Chondrocyte (in vitro differentiated cells): ENCODE measurements around the gene HEPN1. TPM values are rescaled to one million over a fixed set of nuclear protein-coding genes. Genes with fewer than 3 reads are reported as not detected.

Experiments used
- DNase-seq: peaks from one replicate; pipeline ENCODE4 v3.0.0; 2021; ENCODE audit warnings: mixed read lengths, low spot score
- H3K27ac Mint-ChIP-seq: one replicate; pipeline ENCODE4 v1.8.0; 2021; ENCODE audit warnings: mild to moderate bottlenecking, moderate library complexity, mixed read lengths; ENCODE audit not compliant: unreplicated experiment
- H3K27me3 Mint-ChIP-seq: 2 replicates; pipeline ENCODE4 v1.8.0; 2021; ENCODE audit warnings: low read depth, mixed read lengths
- H3K36me3 Mint-ChIP-seq: 2 replicates; pipeline ENCODE4 v1.8.0; 2021; ENCODE audit warnings: low read depth, mixed read lengths
- H3K4me1 Mint-ChIP-seq: 2 replicates; pipeline ENCODE4 v1.8.0; 2021; ENCODE audit warnings: low read depth, mild to moderate bottlenecking, mixed read lengths
- H3K4me3 Mint-ChIP-seq: one replicate; pipeline ENCODE4 v1.8.0; 2021; ENCODE audit warnings: mild to moderate bottlenecking, moderate library complexity, mixed read lengths; ENCODE audit not compliant: unreplicated experiment
- H3K9me3 Mint-ChIP-seq: 2 replicates; pipeline ENCODE4 v1.8.0; 2021; ENCODE audit warnings: low read depth, mixed read lengths
- total RNA-seq: library from RNA; stranded (reverse); gene quantifications from 3 replicates; pipeline ENCODE4 v1.2.1, GENCODE V29; 2021
- TF ChIP-seq, protein P1 (sequence below): fragments of 200-600 bp; sonication (generic); IDR thresholded peaks from 2 replicates; pipeline ENCODE4 v1.5.0; 2021; ENCODE audit warnings: antibody characterized with exemption, mild to moderate bottlenecking, moderate library complexity

The HEPN1 gene
- total RNA-seq, 1 donor from 2014 or later = not detected

DNA sequence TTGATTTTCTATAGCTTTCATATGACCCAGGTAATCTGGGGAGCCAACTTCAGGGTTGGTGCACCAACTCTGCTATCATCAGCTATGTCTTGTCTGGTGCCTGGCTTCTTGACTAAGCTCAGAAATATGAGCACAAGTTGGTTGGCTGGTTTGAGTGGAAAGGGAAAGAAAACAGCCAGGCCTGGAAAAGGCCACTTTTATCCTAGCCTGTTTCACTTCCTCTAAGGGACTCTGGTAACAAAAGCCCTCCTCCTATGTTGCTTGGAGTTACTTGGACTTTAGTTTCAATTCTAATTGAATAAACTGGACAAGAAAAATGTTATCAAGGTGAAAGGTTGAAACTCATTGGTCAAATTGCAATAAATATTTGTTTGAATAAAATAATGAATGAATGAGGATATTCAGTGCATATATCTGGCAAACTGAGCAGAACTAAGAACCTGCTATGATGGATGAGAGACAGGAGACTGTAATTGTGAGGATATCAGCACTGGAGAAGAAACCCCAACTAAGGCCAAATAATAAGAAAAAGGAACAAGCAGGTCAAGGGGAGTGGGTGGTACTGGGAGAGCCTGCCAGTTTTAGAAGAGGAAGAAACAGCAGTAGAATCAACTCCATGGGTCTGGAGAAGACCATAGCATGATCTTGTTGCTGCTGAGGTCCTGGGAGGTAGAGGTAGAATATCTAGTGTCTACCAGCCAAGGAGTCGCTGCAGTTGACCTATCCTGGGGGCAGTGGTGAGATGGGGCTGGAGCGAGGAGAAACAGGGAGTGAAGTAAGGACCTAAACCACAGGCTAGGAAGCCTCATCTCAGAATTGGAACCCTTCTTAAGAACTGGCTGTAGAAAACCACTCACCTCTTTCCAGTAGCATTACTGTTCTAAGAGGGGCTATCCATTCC, 29.6 kb upstream of the HEPN1 start:
- H3K27me3 Mint-ChIP-seq = no peaks in the 10 kb centered on the region

DNA sequence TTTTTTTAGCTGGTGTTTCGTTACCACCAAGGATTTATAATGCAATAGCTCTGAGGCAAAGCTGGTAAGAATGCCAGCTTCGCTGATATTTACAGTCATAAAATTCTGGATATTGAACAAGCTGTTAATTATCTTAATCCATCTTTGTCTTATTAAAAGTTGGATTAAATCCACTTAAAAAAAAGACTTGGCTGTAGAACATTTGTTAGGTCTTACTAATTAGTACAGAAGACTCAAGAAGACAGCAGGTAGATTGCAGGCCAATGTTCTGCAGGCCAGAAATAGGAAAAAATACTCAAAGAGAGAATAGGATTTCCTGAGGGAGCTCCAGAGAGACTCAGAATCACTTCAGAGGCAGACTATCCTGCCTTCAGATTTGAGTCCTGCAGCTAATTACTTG, 28.9 kb upstream of the HEPN1 start:
- no peaks in the 10 kb centered on the region for H3K36me3 Mint-ChIP-seq
- no peak overlapping the region for H3K4me3 Mint-ChIP-seq
- TF ChIP-seq, protein P1, sequence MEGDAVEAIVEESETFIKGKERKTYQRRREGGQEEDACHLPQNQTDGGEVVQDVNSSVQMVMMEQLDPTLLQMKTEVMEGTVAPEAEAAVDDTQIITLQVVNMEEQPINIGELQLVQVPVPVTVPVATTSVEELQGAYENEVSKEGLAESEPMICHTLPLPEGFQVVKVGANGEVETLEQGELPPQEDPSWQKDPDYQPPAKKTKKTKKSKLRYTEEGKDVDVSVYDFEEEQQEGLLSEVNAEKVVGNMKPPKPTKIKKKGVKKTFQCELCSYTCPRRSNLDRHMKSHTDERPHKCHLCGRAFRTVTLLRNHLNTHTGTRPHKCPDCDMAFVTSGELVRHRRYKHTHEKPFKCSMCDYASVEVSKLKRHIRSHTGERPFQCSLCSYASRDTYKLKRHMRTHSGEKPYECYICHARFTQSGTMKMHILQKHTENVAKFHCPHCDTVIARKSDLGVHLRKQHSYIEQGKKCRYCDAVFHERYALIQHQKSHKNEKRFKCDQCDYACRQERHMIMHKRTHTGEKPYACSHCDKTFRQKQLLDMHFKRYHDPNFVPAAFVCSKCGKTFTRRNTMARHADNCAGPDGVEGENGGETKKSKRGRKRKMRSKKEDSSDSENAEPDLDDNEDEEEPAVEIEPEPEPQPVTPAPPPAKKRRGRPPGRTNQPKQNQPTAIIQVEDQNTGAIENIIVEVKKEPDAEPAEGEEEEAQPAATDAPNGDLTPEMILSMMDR = no peak
- no peaks in the 10 kb centered on the region for H3K27me3 Mint-ChIP-seq
- H3K27ac Mint-ChIP-seq = no peak overlapping the region
- no peaks in the 10 kb centered on the region for H3K4me1 Mint-ChIP-seq
- no peaks in the 10 kb centered on the region for H3K9me3 Mint-ChIP-seq
- no peak for DNase-seq

More for the DNA sequence above, 29.6 kb upstream of the HEPN1 start:
- Mint-ChIP-seq H3K4me1 (no peaks in the 10 kb centered on the region), H3K27ac (no peak overlapping the region), H3K9me3 (no peaks in the 10 kb centered on the region), H3K4me3 (no peak overlapping the region), H3K36me3 (no peaks in the 10 kb centered on the region)
- no peak for DNase-seq
- TF ChIP-seq, protein P1 = no peak

DNA sequence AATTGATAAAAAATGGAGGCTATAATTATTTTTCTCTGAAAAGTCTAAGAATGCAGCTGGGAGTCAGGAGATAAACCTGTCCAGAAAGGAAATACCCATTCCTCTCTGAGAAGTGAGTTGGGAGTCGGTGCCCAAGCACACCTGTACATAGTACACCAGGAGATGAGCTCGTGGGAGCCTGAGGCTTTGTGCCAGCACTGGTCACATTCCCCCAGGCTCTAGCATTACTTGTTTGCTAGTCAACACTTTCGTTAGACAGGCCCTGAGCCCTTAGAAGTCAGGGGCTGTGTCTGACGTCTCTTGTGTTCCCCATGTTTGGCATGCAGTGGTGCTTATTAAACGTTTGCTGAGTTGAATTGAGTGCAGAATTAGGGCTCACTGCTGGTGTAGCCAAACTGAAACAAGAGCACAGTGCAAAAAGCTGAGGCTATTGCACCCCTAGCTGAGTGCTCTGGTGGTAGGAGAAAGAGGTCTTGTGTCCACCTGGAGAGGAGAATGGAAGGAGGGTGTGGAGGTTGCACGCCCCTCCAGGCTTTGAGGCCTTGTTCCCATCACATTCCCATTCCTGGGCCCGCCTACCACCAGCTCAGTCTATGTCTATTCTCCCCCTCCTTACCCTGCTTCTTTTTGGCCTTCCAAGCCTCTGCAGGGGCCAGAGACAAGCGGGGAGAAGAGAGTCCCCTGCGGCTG, 28.2 kb upstream of the HEPN1 start:
- Mint-ChIP-seq H3K9me3 (no peaks in the 10 kb centered on the region), H3K27me3 (no peaks in the 10 kb centered on the region)
- DNase-seq = no peak

DNA sequence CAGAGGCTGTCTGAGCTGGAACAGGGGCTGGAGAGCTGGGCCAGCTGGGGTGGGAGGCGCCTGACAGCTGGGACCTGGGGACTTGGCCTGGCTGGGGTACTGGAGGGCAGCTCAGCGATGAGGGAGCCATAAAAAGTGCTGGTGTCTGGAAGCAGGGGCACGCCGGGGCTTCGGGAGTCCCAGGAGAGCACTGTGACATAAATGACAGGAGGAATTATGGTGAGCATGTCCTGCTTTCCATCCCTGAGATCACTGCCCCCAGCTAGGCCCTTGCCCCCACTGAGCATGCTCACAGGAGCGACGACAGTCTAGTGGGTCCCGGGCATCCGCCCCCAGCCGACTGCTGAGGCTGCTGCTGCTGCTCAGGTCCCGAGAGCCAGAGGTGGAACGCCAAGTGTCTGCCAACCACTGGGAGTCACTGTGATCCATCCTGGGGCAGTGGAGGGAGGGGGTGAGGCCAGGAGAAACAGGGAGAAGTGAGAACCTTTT, 27.6 kb upstream of the HEPN1 start:
- H3K4me1 Mint-ChIP-seq = no peaks in the 10 kb centered on the region
- H3K36me3 Mint-ChIP-seq = no peaks in the 10 kb centered on the region
- TF ChIP-seq, protein P1 = no peak
- H3K4me3 Mint-ChIP-seq = no peak overlapping the region
- no peak overlapping the region for H3K27ac Mint-ChIP-seq
- no peak for DNase-seq
- H3K9me3 Mint-ChIP-seq = no peaks in the 10 kb centered on the region
- no peaks in the 10 kb centered on the region for H3K27me3 Mint-ChIP-seq

More for the DNA sequence above, 28.2 kb upstream of the HEPN1 start:
- H3K27ac Mint-ChIP-seq = no peak overlapping the region
- no peak overlapping the region for H3K4me3 Mint-ChIP-seq
- no peaks in the 10 kb centered on the region for H3K4me1 Mint-ChIP-seq
- H3K36me3 Mint-ChIP-seq = no peaks in the 10 kb centered on the region
- TF ChIP-seq, protein P1 = no peak

DNA sequence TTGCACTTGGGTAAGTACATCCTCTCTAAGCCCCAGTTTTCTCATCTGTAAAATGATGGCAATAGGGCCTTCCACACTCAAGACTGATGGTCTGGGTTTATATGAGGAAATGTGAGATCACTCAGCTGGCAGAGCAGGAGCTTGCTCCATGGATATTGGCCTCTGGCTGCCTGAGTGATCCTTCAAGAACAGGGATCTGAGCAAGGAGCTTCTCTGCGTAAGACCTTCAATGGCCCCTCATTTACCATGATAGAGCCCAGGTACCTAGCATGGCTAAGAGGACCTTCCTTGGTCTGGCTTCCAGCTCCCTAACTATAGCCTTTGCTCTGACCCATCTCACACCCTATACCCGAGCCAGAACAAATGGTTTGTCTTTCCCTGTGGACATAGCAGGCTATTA, 26.9 kb upstream of the HEPN1 start:
- Mint-ChIP-seq H3K9me3 (no peaks in the 10 kb centered on the region), H3K36me3 (no peaks in the 10 kb centered on the region), H3K4me3 (no peak overlapping the region), H3K27ac (no peak overlapping the region), H3K4me1 (peaks cover under 1% of the 10 kb centered on the region), H3K27me3 (no peaks in the 10 kb centered on the region)
- TF ChIP-seq, protein P1 = no peak
- DNase-seq = no peak
